Peyer's patch (tissue), 4 donors: Measurements from ENCODE around the gene ITM2C. TPM values are rescaled to one million over a fixed set of nuclear protein-coding genes. Genes with fewer than 3 reads are reported as not detected.

ENCODE experiments used
- DNase-seq, 3 donors: peaks; one replicate each; pipeline ENCODE4 v3.0.0-alpha.2; 2017 to 2019
- H3K27ac ChIP-seq, 4 donors: fragments of 200-600 bp; sonication (generic); one replicate each; pipeline ENCODE4 v1.5.1; 2016 to 2019
- H3K27me3 ChIP-seq, 2 donors: fragments of 200-600 bp; sonication (generic); one replicate each; pipeline ENCODE4 v1.5.1; 2019
- H3K36me3 ChIP-seq, 3 donors: fragments of 200-600 bp; sonication (generic); one replicate each; pipeline ENCODE4 v1.5.1; 2016 to 2019
- H3K4me1 ChIP-seq, 4 donors: fragments of 200-600 bp; sonication (generic); one replicate each; pipeline ENCODE4 v1.5.1; 2016 to 2019
- H3K4me3 ChIP-seq, 4 donors: fragments of 200-600 bp; sonication (generic); 1 replicate in 3 of 4; 2 replicates in 1 of 4; pipeline ENCODE4 v1.5.1; 2016 to 2019; ENCODE audit warnings: mild to moderate bottlenecking in 1 of 4
- H3K9me3 ChIP-seq, 4 donors: fragments of 200-600 bp; sonication (generic); one replicate each; pipeline ENCODE4 v1.5.1; 2016 to 2019; ENCODE audit warnings: mild to moderate bottlenecking in 1 of 4
- POLR2A ChIP-seq, 2 donors: fragments of 450-650 bp; IDR thresholded peaks; one replicate each; pipeline ENCODE4 v1.5.1; 2017; ENCODE audit warnings: antibody characterized with exemption in 2 of 2, mild to moderate bottlenecking in 2 of 2, moderate library complexity in 2 of 2
- total RNA-seq, 4 donors: library from RNA; depleted of rRNA; stranded (reverse); fragments of >200 nt; gene quantifications; one replicate each; pipeline ENCODE4 v1.1.0, GENCODE V29; 2016
- TF ChIP-seq, protein P1 (sequence below), 6 experiments: fragments of 450-650 bp in 4 of 6; fragments of 200-600 bp in 2 of 6; sonication (generic) in 1 of 6; IDR thresholded peaks; one replicate each; pipeline ENCODE4 v1.5.1; 2017 to 2019; ENCODE audit warnings: antibody characterized with exemption in 6 of 6, mild to moderate bottlenecking in 3 of 6, moderate library complexity in 1 of 6

Gene ITM2C
- total RNA-seq, 4 donors from 2014 or later: 69.3 to 710 (median 610) TPM

DNA sequence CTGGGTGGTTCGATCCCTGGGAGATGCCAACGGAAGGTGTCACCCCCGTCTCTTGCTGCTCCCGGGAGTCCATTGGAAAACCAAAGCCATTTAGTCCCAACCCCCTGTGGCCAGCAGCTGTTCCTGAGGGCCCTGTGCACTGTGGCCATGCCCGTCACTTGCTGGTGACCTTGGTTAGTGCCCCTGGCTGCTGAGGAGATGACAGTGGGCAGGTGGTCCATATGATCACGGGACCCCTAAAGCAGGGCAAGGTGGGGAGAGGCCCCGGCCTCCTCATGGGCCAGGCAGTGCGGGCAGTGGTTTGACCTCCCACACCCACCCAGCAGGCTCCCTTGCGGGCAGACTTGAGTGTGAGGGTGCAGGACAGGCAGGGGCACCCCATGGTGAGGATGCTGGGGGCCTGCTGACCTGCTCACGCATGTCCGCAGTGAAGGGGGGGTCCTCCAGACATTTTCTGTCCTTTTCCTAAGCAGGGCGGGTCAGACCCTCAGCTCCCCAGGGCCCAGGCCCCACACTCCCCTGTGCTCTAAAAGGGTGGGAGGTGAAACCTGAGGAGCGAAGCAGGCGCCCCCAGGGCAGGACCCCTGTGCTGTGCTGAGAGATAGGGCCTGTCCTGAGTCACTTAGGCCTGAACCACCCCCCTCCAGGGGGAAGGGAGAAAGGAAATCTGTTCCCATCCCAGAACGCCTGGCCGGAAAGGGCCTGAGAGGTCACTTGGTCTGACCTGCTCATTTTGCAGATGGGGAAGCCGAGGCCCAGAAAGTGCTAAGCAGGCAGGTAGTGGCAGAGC, 6.8 kb downstream of the ITM2C start:
- Histone ChIP-seq H3K4me1 (peaks cover 0 to 85% (median 29%) of the 10 kb centered on the region in 4 donors), H3K4me3 (no peak overlapping the region), H3K9me3 (no peaks in the 10 kb centered on the region), H3K27ac (peak overlapping the region; percentile 19 to 83 (median 46)), H3K36me3 (peaks cover 0 to 28% (median 0%) of the 10 kb centered on the region in 3 donors), H3K27me3 (no peaks in the 10 kb centered on the region)
- peak; percentile 9 to 47 (median 43) for DNase-seq
- TF ChIP-seq, protein P1, sequence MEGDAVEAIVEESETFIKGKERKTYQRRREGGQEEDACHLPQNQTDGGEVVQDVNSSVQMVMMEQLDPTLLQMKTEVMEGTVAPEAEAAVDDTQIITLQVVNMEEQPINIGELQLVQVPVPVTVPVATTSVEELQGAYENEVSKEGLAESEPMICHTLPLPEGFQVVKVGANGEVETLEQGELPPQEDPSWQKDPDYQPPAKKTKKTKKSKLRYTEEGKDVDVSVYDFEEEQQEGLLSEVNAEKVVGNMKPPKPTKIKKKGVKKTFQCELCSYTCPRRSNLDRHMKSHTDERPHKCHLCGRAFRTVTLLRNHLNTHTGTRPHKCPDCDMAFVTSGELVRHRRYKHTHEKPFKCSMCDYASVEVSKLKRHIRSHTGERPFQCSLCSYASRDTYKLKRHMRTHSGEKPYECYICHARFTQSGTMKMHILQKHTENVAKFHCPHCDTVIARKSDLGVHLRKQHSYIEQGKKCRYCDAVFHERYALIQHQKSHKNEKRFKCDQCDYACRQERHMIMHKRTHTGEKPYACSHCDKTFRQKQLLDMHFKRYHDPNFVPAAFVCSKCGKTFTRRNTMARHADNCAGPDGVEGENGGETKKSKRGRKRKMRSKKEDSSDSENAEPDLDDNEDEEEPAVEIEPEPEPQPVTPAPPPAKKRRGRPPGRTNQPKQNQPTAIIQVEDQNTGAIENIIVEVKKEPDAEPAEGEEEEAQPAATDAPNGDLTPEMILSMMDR (IDR thresholded peaks at IDR 0.05): no peak
- no peak for TF ChIP-seq POLR2A (IDR thresholded peaks at IDR 0.05)

DNA sequence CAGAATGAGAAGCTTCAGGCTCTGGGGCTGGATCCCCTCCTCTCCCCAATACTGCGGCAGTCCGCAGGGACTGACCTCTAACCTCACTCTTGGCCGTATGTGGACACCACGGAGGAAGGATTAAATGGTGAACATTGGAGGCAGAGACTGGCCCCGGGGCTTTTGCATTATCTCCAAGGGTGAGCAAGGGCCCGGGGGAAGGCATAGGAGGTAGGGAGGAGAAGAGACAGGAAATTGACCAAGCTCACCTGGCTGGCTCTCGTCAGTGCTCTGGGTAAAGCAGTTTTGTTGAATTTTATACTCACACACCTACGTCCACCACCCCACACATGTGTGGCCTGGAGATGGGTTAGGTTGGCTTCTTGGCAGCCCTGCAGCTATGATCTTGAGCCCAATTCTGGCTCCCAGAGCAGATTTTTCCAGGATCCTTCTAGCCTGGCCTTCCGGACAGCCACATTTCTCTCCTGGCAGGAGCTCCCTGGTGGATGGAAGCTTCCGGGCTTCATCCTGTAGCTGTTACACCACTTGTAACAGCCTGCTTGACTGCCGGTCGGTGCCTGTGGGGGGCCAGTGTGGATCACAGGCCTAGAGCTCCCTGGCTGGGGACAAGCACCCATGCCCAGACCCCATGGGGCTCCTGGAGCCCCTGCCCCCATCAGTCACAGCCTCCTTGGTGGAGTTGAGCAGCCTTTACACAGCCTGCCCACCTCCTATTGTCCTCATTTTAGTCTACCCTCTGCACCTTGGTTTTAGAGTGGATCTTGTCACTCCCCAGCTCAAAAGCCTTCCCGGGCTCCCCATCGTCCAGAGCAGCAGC, 7.6 kb downstream of the ITM2C start:
- no peak overlapping the region for H3K4me3 ChIP-seq
- peak; percentile 15 to 49 (median 43) for DNase-seq
- no peaks in the 10 kb centered on the region for H3K9me3 ChIP-seq
- H3K4me1 ChIP-seq: peaks cover 5 to 85% (median 28%) of the 10 kb centered on the region in 4 donors
- peaks cover 0 to 36% (median 0%) of the 10 kb centered on the region in 3 donors for H3K36me3 ChIP-seq
- no peaks in the 10 kb centered on the region for H3K27me3 ChIP-seq
- H3K27ac ChIP-seq: peak overlapping the region; percentile 38 to 83 (median 64)
- TF ChIP-seq POLR2A (IDR thresholded peaks at IDR 0.05): no peak
- TF ChIP-seq, protein P1 (IDR thresholded peaks at IDR 0.05): no peak

DNA sequence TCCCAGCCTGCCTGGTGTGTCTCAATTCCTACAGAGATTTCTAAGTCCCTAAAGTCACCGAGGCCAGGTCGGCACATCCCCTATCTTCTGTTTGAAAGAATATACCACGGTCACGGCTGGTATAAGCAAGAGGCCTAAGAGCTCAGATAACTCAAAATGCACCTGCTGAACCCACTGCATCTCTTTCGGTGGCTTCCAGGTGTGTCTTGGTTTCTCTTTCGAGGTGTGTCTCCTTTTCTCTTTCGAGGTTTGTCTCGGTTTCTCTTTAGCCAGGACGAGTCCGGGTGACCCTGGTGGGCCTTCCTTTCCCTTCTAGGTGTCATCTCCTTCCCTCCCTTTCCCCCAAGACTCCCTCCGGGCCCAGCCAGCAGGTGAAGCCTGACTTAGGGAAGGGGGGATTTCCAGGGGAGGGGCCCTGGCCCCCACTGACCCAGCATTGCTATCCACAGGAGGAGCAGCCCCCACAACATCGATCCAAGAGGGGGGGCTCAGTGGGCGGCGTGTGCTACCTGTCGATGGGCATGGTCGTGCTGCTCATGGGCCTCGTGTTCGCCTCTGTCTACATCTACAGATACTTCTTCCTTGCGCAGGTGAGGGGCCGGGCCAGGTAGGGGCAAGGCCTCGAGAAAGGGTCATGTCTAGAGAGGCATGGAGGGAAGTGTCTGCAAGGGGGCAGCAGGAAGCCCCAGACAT, 8.4 kb downstream of the ITM2C start:
- Histone ChIP-seq H3K4me1 (peaks cover 7 to 82% (median 32%) of the 10 kb centered on the region in 4 donors), H3K27me3 (no peaks in the 10 kb centered on the region), H3K27ac (peak overlapping the region; percentile 38 to 83 (median 64)), H3K9me3 (no peaks in the 10 kb centered on the region), H3K4me3 (no peak overlapping the region), H3K36me3 (peaks cover 0 to 43% (median 0%) of the 10 kb centered on the region in 3 donors)
- TF ChIP-seq, protein P1 (IDR thresholded peaks at IDR 0.05): no peak
- no peak for TF ChIP-seq POLR2A (IDR thresholded peaks at IDR 0.05)
- peak in 2 of 3 donors; percentile 58 to 69 for DNase-seq

DNA sequence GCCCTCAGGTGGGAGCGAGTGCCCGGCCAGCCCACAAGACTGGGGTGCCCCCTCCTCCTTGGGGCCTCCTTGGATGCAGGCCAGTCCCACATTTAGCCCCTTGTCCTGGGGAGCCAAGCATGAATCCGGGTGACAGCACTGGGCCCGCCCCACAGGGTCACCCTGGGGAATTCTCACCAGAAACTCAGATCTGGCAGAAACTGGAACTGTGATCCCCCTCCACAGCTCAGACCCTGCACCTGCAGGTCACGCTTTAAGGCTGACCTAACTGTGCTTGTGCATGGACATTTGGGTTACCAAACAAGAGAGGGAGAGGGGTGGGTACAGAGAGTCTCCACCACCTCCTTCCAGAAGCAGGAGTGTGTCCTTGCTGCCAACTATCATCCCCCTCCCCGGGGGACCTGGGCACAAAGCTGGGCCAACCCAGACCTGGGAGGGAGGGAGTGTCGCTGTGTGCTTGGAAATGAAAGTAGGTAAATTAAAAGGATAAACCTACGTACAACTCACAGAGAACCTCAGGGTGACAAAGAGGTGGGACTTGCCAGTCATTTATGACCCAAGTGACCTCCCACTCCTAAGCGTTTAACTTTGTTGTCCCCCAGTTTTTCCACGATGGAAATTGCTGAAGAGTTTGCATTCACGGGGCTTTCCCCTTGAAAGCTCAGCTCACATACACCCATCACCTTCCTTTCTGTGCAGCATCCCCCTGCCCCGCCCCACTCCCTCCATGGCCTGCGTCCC, 9.1 kb downstream of the ITM2C start:
- H3K4me1 ChIP-seq: peaks cover 13 to 82% (median 36%) of the 10 kb centered on the region in 4 donors
- H3K9me3 ChIP-seq: no peaks in the 10 kb centered on the region
- H3K36me3 ChIP-seq: peaks cover 0 to 49% (median 0%) of the 10 kb centered on the region in 3 donors
- TF ChIP-seq, protein P1 (IDR thresholded peaks at IDR 0.05): no peak
- no peak for TF ChIP-seq POLR2A (IDR thresholded peaks at IDR 0.05)
- H3K27me3 ChIP-seq: no peaks in the 10 kb centered on the region
- H3K4me3 ChIP-seq: no peak overlapping the region
- peak; percentile 49 to 82 (median 81) for DNase-seq
- peak overlapping the region in 3 of 4 donors; percentile 37 to 73 (median 54) for H3K27ac ChIP-seq
